ENCODE results near the gene EEF1AKMT1.

EEF1AKMT1 gene

GRCh38 chr13:20704459-20705069, 69.2 kb downstream of the EEF1AKMT1 start:
- no peak for TF ChIP-seq CTCF (IDR thresholded peaks at IDR 0.05; ENCODE audit: low read depth, low read length, missing control alignments)
- Histone ChIP-seq H3K27me3 (replicated peaks) (no peaks in the 10 kb centered on the region), H3K4me3 (ENCODE audit: low read depth, low read length) (peak overlapping the region; percentile 71), H3K36me3 (replicated peaks) (no peaks in the 10 kb centered on the region), H3K27ac (no peak overlapping the region)
- DNase-seq: no peak
- in situ Hi-C loops (cut with HindIII; ENCODE audit: low pct_ligation_motif_present, low sequenced_read_pairs): no loop called here

- no peaks in the 10 kb centered on the region for H3K36me3 ChIP-seq (replicated peaks)
- no peak overlapping the region for H3K27ac ChIP-seq
- H3K4me3 ChIP-seq (ENCODE audit: low read depth, low read length): peak overlapping the region; percentile 71
- no peaks in the 10 kb centered on the region for H3K27me3 ChIP-seq (replicated peaks)
- in situ Hi-C loops (cut with HindIII; ENCODE audit: low pct_ligation_motif_present, low sequenced_read_pairs): no loop called here
- peak; percentile 43 for DNase-seq
- peak; percentile 57 for TF ChIP-seq CTCF (IDR thresholded peaks at IDR 0.05; ENCODE audit: low read depth, low read length, missing control alignments)
Measured at GRCh38 chr13:20703780-20704458, 69.8 kb downstream of the EEF1AKMT1 start.

DNA sequence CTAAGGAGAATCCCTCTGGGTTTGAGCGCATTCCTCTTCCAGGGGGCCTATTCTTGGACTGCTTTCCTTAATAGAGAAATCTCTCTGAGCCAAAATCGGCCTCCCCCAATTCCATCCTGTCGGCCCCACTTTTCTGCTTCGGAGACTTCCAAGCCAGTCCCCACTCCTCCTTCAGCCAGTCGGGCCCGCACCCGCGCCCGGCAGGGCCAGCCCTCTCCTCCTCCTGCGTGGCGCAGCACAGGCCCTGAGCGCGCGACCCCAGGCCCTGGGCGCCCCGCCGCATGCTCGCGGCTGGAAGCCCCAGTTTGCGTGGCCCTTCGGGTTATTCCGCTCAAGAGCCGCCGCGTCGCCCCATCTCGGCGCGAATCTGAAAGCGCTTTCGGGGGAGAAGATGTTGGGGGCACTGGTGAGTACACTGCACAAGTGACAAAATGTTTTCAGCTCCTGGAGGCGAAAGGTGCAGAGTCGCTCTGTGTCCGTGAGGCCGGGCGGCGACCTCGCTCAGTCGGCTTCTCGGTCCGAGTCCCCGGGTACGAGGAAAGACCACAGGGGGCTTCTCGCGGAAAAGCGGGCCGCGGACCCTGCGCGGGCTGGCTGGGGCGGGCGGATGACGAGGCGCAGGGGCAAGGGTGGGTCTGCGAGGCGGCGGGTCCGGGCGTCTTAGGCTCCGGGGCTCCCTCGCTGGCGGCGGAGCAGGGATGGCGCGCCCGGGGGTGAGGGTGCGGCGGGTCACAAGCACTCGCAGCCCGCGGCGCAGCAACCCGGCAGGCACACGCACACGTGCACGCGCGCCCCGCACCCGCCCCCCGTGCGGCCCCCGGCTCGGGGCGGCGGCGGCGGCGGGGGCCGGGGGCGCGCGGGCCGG, 70.6 kb downstream of the EEF1AKMT1 start, which contains the start of gene IL17D:
IL17D (plus strand) TSS at position 785 of the 865 bp plus-strand sequence. CDS start 303 bp downstream, outside the sequence.
- no peak within 1 kb of the TSS for H3K27ac ChIP-seq
- peak within 1 kb of the TSS; percentile 71 for H3K4me3 ChIP-seq (ENCODE audit: low read depth, low read length)
- no peaks in the 10 kb centered on the region for H3K27me3 ChIP-seq (replicated peaks)
- TF ChIP-seq CTCF (IDR thresholded peaks at IDR 0.05; ENCODE audit: low read depth, low read length, missing control alignments): no peak
- in situ Hi-C loops (cut with HindIII; ENCODE audit: low pct_ligation_motif_present, low sequenced_read_pairs): no loop called here
- DNase-seq: no peak
- no peaks in the 10 kb centered on the region for H3K36me3 ChIP-seq (replicated peaks)

DNA sequence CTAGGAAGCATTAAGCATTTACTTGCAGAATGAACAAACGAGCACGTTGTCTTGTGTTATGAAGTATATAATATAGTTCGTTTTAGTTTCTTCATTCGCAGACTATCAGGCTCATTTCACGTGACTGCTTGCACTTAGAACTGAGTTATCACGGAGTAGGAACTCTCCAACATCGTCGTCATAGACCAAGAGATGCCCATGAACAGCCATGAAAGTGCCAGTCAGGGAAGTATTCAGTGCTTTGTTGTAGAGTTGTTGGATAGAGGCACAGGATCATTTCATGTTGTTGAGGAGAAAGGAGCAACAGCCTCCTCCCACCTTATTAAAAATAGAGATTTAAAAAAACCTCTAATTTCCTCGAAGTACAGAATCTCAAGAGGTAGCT, 71.2 kb downstream of the EEF1AKMT1 start:
- no peaks in the 10 kb centered on the region for H3K27me3 ChIP-seq (replicated peaks)

GRCh38 chr13:20701461-20701860, 72.3 kb downstream of the EEF1AKMT1 start:
- no peak overlapping the region for H3K27ac ChIP-seq
- no peak overlapping the region for H3K4me3 ChIP-seq (ENCODE audit: low read depth, low read length)
- in situ Hi-C loops (cut with HindIII; ENCODE audit: low pct_ligation_motif_present, low sequenced_read_pairs): no loop called here
- DNase-seq: no peak
- no peak for TF ChIP-seq CTCF (IDR thresholded peaks at IDR 0.05; ENCODE audit: low read depth, low read length, missing control alignments)
- H3K27me3 ChIP-seq (replicated peaks): no peaks in the 10 kb centered on the region
- no peaks in the 10 kb centered on the region for H3K36me3 ChIP-seq (replicated peaks)

More for the DNA sequence above, 71.2 kb downstream of the EEF1AKMT1 start:
- TF ChIP-seq CTCF (IDR thresholded peaks at IDR 0.05; ENCODE audit: low read depth, low read length, missing control alignments): no peak
- no peaks in the 10 kb centered on the region for H3K36me3 ChIP-seq (replicated peaks)
- peak overlapping the region; percentile 71 for H3K4me3 ChIP-seq (ENCODE audit: low read depth, low read length)
- in situ Hi-C loops (cut with HindIII; ENCODE audit: low pct_ligation_motif_present, low sequenced_read_pairs): no loop called here
- no peak overlapping the region for H3K27ac ChIP-seq
- no peak for DNase-seq
